HTERT RPE-1 (cell line): Measurements from ENCODE around the gene C11orf24.

ENCODE experiments used
- in situ Hi-C: fragments of 300-500 bp; cut with MboI; formaldehyde crosslinking; loops from 4 replicates; pipeline ENCODE4 v1.14.3; 2020; ENCODE audit warnings: low sequenced_read_pairs

The C11orf24 gene

GRCh38 chr11:68271023-68271780, 571 bp downstream of the C11orf24 start:
- in situ Hi-C loops: no loop called here

GRCh38 chr11:68270196-68271022, 1.4 kb downstream of the C11orf24 start:
- in situ Hi-C loops: no loop called here

GRCh38 chr11:68269414-68270081, 2.2 kb downstream of the C11orf24 start:
- in situ Hi-C loops: no loop called here

- in situ Hi-C loops: no loop called here
Observed at GRCh38 chr11:68267881-68268240, 3.9 kb downstream of the C11orf24 start.

GRCh38 chr11:68266936-68267880, 4.6 kb downstream of the C11orf24 start:
- in situ Hi-C loops: no loop called here

GRCh38 chr11:68266121-68266891, 5.5 kb downstream of the C11orf24 start:
- in situ Hi-C loops: no loop called here

GRCh38 chr11:68264741-68265540, 6.8 kb downstream of the C11orf24 start:
- in situ Hi-C loops: no loop called here

GRCh38 chr11:68264244-68264643, 7.5 kb downstream of the C11orf24 start:
- in situ Hi-C loops: no loop called here

GRCh38 chr11:68263444-68264035, 8.2 kb downstream of the C11orf24 start:
- in situ Hi-C loops: no loop called here

GRCh38 chr11:68262544-68262827, 9.3 kb downstream of the C11orf24 start:
- in situ Hi-C loops: no loop called here

- in situ Hi-C loops: no loop called here
Observed at GRCh38 chr11:68261749-68262543, 9.8 kb downstream of the C11orf24 start.

GRCh38 chr11:68261006-68261405, 10.8 kb downstream of the C11orf24 start:
- in situ Hi-C loops: no loop called here

GRCh38 chr11:68260484-68260883, 11.3 kb downstream of the C11orf24 start:
- in situ Hi-C loops: no loop called here

- in situ Hi-C loops: no loop called here
Observed at GRCh38 chr11:68259122-68259959, 12.4 kb downstream of the C11orf24 start.

- in situ Hi-C loops: no loop called here
Observed at GRCh38 chr11:68258363-68258765, 13.4 kb downstream of the C11orf24 start.

GRCh38 chr11:68257477-68258362, 14.1 kb downstream of the C11orf24 start:
- in situ Hi-C loops: no loop called here
